Keratinocyte (primary cell): ENCODE measurements around the gene JADE2. TPM values are rescaled to one million over a fixed set of nuclear protein-coding genes. Genes with fewer than 3 reads are reported as not detected.
A peak's percentile ranks its signal among the peaks of the same experiment; 100 is the strongest.

Experiments
- DNase-seq: peaks from one replicate; pipeline ENCODE4 v3.0.0-alpha.2; 2011; ENCODE audit warnings: low read depth, missing footprints, low spot score
- FAIRE-seq: peaks from 2 replicates; lab custom pipeline; 2011; peaks lifted over from hg19 to GRCh38; lab: Jason Lieb, UNC
- H2AFZ ChIP-seq: 2 replicates; pipeline ENCODE4 v1.6.0; 2012; ENCODE audit warnings: low read length, control low read depth, inconsistent platforms; ENCODE audit not compliant: control insufficient read depth
- H3K27ac ChIP-seq: 2 replicates; pipeline ENCODE4 v1.5.1; 2011; ENCODE audit warnings: low read length; ENCODE audit not compliant: control insufficient read depth, insufficient read depth
- H3K27me3 ChIP-seq: 3 replicates; pipeline ENCODE4 v1.6.0; 2011; ENCODE audit warnings: low read length; ENCODE audit not compliant: control insufficient read depth, insufficient read depth; ENCODE audit errors: extremely low read depth
- H3K36me3 ChIP-seq, 2 experiments: 2 replicates in 1 of 2; 3 replicates in 1 of 2; pipeline ENCODE4 v1.5.1; 2011; ENCODE audit warnings: low read length in 2 of 2, mild to moderate bottlenecking in 1 of 2; ENCODE audit not compliant: control insufficient read depth in 2 of 2, insufficient read depth in 2 of 2; ENCODE audit errors: extremely low read depth in 1 of 2
- H3K4me1 ChIP-seq: 3 replicates; pipeline ENCODE4 v1.5.1; 2011; ENCODE audit warnings: low read length; ENCODE audit not compliant: control insufficient read depth, insufficient read depth; ENCODE audit errors: extremely low read depth
- H3K4me2 ChIP-seq: 3 replicates; pipeline ENCODE4 v1.6.0; 2011; ENCODE audit warnings: low read depth, low read length; ENCODE audit not compliant: control insufficient read depth, insufficient read depth; ENCODE audit errors: extremely low read depth
- H3K4me3 ChIP-seq, 3 experiments: fragments of 200-600 bp in 1 of 3; sonication (generic) in 1 of 3; 2 replicates in 2 of 3; 3 replicates in 1 of 3; pipeline ENCODE4 v1.5.1; 2011 to 2016; ENCODE audit warnings: low read length in 3 of 3, mild to moderate bottlenecking in 3 of 3, control low read depth in 2 of 3, inconsistent platforms in 1 of 3, low read depth in 1 of 3, mixed read lengths in 1 of 3, mixed run types in 1 of 3, moderate library complexity in 1 of 3; ENCODE audit not compliant: control insufficient read depth in 2 of 3, insufficient read depth in 2 of 3; ENCODE audit errors: extremely low read depth in 1 of 3
- H3K79me2 ChIP-seq: 2 replicates; pipeline ENCODE4 v1.6.0; 2012; ENCODE audit warnings: low read length; ENCODE audit not compliant: control insufficient read depth, insufficient read depth
- H3K9ac ChIP-seq: 3 replicates; pipeline ENCODE4 v1.6.0; 2011; ENCODE audit warnings: low read length; ENCODE audit not compliant: control insufficient read depth, insufficient read depth; ENCODE audit errors: extremely low read depth
- H3K9me1 ChIP-seq: 3 replicates; pipeline ENCODE4 v1.6.0; 2011; ENCODE audit warnings: low read length; ENCODE audit not compliant: control insufficient read depth, insufficient read depth; ENCODE audit errors: extremely low read depth
- H3K9me3 ChIP-seq: 2 replicates; pipeline ENCODE4 v1.5.1; 2012; ENCODE audit warnings: low read depth, low read length; ENCODE audit not compliant: control insufficient read depth
- H4K20me1 ChIP-seq: 3 replicates; pipeline ENCODE4 v1.6.0; 2011; ENCODE audit warnings: low read length; ENCODE audit not compliant: control insufficient read depth, insufficient read depth; ENCODE audit errors: extremely low read depth
- EZH2 ChIP-seq: IDR thresholded peaks from one replicate; pipeline ENCODE4 v1.6.1; 2012; ENCODE audit warnings: inconsistent platforms, mild to moderate bottlenecking, low read length, moderate library complexity
- dilution Hi-C: fragments of 300-500 bp; cut with MboI; formaldehyde crosslinking; loops from one replicate; pipeline ENCODE4 v1.7.0; 2020; ENCODE audit warnings: low sequenced_read_pairs; ENCODE audit not compliant: extremely low pct_ligation_motif_present
- polyA plus RNA-seq, 5 experiments: library from polyadenylated mRNA; depleted of rRNA in 3 of 5; stranded (reverse) in 3 of 5; stranded (forward) in 1 of 5; unstranded in 1 of 5; fragments of >200 nt; gene quantifications; 1 replicate in 1 of 5; 2 replicates in 3 of 5; 3 replicates in 1 of 5; pipeline versions ENCODE4 v1.2.1 to v1.2.3, GENCODE V29; 2011 to 2012; ENCODE audit warnings: missing spikeins in 2 of 5, low read depth in 1 of 5, low replicate concordance in 1 of 5
- TF ChIP-seq, protein P1 (sequence below), 3 experiments: IDR thresholded peaks in 1 of 3; conservative IDR thresholded peaks in 1 of 3; optimal IDR thresholded peaks in 1 of 3; 2 replicates in 2 of 3; 3 replicates in 1 of 3; pipeline versions ENCODE3 to v1.5.1; 2011; ENCODE audit warnings: low read length in 3 of 3, mild to moderate bottlenecking in 3 of 3, moderate library complexity in 2 of 3, control low read depth in 1 of 3, inconsistent platforms in 1 of 3; ENCODE audit not compliant: insufficient read depth in 2 of 3; ENCODE audit errors: extremely low read depth in 1 of 3

The JADE2 gene
- polyA plus RNA-seq, 1 donor (not counting 4 experiments of a cell fraction or from before 2014, with no cell fraction given) = 11.1 TPM

DNA sequence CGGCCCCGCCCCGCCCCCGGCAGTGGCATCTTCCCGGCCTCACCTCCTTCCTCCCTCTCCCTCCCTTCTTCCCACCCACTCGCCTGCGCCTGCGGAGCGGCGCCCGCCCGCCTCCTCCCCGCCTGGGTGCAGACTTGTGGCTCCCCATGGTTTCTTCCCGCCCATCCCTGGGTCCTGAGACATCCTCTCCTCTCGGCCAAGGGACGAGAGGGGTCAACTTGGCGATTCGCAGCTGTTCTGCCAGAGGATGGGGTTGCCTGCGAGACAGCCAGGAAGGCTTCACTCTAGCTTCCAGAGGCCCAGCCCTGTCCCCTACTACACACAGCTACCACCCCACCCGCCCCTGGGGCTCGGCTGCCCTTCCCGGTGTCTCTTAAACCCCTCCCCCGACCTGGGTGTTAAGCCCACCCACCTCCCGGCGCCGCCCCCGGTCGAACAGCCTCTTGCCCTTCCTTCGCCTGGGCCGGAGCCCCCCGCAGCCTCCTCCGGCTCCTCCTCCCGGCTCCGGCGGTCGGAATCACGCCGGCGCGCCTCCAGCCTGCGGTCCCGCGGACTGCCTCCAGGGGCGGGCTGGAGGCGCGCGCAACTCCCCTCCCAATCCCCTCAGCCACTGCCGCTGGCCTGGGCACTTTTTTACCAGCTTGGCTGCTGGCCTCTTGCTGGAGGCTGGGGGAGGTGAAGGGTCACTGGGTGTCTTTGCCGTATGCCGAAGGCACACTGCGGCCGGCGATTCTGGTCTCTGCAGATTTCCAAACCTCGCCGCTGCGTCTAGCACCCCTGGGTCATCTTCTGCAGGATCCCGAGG lies 1.9 kb downstream of the JADE2 start:
- Histone ChIP-seq H3K27me3 (no peaks in the 10 kb centered on the region), H3K27ac (peak overlapping the region; percentile 74), H3K9me1 (no peaks in the 10 kb centered on the region), H2AFZ (peak overlapping the region; percentile 89), H3K79me2 (peaks cover 36% of the 10 kb centered on the region), H3K4me3 (peak overlapping the region; percentile 57 to 87 (median 83)), H3K4me1 (peaks cover 19% of the 10 kb centered on the region), H3K4me2 (peak overlapping the region; percentile 96), H3K36me3 (no peaks in the 10 kb centered on the region), H3K9ac (peak overlapping the region; percentile 80), H4K20me1 (no peaks in the 10 kb centered on the region), H3K9me3 (no peaks in the 10 kb centered on the region)
- DNase-seq (no peak), FAIRE-seq (no peak)
- dilution Hi-C loops = no loop called here
- TF ChIP-seq, protein P1, sequence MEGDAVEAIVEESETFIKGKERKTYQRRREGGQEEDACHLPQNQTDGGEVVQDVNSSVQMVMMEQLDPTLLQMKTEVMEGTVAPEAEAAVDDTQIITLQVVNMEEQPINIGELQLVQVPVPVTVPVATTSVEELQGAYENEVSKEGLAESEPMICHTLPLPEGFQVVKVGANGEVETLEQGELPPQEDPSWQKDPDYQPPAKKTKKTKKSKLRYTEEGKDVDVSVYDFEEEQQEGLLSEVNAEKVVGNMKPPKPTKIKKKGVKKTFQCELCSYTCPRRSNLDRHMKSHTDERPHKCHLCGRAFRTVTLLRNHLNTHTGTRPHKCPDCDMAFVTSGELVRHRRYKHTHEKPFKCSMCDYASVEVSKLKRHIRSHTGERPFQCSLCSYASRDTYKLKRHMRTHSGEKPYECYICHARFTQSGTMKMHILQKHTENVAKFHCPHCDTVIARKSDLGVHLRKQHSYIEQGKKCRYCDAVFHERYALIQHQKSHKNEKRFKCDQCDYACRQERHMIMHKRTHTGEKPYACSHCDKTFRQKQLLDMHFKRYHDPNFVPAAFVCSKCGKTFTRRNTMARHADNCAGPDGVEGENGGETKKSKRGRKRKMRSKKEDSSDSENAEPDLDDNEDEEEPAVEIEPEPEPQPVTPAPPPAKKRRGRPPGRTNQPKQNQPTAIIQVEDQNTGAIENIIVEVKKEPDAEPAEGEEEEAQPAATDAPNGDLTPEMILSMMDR (optimal IDR thresholded peaks at IDR 0.05 in 1 of 3, IDR thresholded peaks at IDR 0.05 in 1 of 3, conservative IDR thresholded peaks at IDR 0.05 in 1 of 3; ENCODE audit: extremely low read depth in 1 of 3, insufficient read depth in 2 of 3, low read length in 3 of 3) = peak in 2 of 3 experiments; percentile 64 to 91
- TF ChIP-seq EZH2 = no peak

DNA sequence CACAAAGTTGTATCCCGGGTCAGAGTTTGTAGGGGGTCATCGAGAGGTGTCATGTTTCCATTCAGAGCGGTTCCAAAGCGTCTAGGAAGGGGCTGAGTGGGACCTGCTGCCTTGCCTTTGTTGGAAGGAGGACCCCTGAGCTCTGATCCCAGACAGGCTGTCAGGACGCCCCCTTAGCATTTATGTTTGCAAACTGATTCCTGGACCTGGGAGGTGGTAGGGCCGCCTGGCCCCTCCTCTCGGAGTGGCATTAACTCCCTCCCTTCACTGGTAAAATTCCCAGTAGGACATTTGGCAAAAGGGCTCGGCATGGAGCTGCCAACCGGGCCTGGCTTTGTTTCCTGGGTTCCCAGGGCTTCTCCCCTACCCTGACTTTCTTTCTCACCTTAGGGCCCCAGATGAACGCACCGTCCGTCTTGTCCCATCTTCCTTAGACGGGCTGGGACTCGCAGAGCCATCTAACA lies 2.5 kb downstream of the JADE2 start:
- TF ChIP-seq EZH2 = no peak
- TF ChIP-seq, protein P1 (optimal IDR thresholded peaks at IDR 0.05 in 1 of 3, IDR thresholded peaks at IDR 0.05 in 1 of 3, conservative IDR thresholded peaks at IDR 0.05 in 1 of 3; ENCODE audit: extremely low read depth in 1 of 3, insufficient read depth in 2 of 3, low read length in 3 of 3) = no peak
- no peaks in the 10 kb centered on the region for H3K9me1 ChIP-seq

More for the DNA sequence above, 2.5 kb downstream of the JADE2 start:
- dilution Hi-C loops = no loop called here
- no peaks in the 10 kb centered on the region for H3K9me3 ChIP-seq
- peak overlapping the region; percentile 80 for H3K9ac ChIP-seq
- no peaks in the 10 kb centered on the region for H3K27me3 ChIP-seq
- H3K4me3 ChIP-seq = peak overlapping the region; percentile 57 to 87 (median 83)
- no peak for DNase-seq
- peaks cover 19% of the 10 kb centered on the region for H3K4me1 ChIP-seq
- peak overlapping the region; percentile 96 for H3K4me2 ChIP-seq
- peaks cover 39% of the 10 kb centered on the region for H3K79me2 ChIP-seq
- FAIRE-seq = no peak
- peak overlapping the region; percentile 70 for H2AFZ ChIP-seq
- peak overlapping the region; percentile 74 for H3K27ac ChIP-seq
- H4K20me1 ChIP-seq = no peaks in the 10 kb centered on the region
- H3K36me3 ChIP-seq = no peaks in the 10 kb centered on the region
